GM11168 (cell line): ENCODE measurements around the gene TKFC.

Experiments
- in situ Hi-C: fragments of 300-500 bp; cut with MboI; formaldehyde crosslinking; loops from one replicate; pipeline ENCODE4 v1.12.0; 2022; ENCODE audit warnings: low sequenced_read_pairs; ENCODE audit not compliant: unreplicated experiment

Gene TKFC

GRCh38 chr11:61343792-61344745, 11.0 kb downstream of the TKFC start:
- in situ Hi-C loops = no loop called here

GRCh38 chr11:61345170-61345610, 12.2 kb downstream of the TKFC start:
- in situ Hi-C loops = no loop called here

DNA sequence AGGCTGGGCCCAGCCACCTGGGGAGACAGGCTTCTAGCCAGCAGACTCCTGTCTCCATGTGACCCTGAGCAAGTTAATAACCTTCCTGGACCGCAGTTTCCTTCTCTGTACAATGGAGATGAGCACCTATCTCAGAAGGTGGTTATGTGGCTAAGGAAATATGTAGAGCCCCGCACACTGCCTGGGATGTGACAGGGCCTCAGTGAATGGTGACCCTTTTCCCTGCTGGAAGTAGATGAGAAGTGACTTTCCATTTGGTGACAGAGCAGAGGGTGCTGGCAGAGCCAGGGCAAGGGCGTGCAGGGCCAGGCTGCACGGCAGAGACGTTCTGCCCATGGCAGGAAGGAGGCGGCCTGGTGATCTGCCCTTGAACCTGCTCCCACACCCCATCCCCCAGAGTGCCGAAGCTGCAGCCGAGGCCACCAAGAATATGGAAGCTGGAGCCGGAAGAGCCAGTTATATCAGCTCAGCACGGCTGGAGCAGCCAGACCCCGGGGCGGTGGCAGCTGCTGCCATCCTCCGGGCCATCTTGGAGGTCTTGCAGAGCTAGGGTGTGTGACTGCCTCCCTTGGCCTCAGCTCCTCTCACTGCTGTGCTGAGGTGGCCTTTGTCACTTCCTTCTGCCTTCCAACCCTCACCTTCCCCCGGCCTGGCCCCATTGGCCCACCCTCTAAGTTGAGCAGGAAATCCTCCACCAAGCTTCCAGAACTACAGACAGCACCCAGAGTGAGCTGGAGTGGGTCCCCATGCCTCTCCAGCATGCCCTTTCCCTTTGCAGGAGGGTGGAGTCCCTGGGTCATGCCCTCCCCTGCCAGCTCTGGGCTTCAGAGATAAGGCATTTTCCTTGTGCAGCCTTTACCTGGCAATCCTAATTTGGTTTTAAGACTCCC, 13.2 kb downstream of the TKFC start:
- in situ Hi-C loops = no loop called here

DNA sequence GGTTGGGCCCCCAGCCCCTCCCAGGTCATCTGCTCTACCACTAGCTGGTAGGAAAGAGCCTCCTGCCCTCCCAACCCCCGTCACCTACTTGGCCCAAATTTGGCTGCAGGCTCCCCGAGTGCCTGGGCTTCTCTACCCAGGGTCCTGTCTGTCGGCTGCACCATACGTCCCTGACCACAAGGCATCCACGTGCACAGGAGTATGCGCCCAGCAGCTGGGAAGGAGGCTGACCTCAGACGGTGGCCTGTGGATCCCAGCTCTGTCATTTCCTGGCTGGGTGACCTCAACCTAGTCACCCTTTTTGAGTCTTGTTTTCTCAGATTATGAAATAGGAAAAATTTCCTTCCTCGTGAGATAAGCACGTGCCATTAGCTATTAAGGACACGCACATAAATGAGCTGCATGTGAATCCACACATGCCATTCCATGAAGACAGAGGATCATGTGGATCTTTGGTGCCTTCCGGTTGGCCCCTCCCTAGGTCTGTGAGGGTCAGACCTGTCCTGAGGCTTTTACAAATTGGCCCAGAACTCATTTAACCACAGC, 15.0 kb downstream of the TKFC start:
- in situ Hi-C loops = no loop called here

DNA sequence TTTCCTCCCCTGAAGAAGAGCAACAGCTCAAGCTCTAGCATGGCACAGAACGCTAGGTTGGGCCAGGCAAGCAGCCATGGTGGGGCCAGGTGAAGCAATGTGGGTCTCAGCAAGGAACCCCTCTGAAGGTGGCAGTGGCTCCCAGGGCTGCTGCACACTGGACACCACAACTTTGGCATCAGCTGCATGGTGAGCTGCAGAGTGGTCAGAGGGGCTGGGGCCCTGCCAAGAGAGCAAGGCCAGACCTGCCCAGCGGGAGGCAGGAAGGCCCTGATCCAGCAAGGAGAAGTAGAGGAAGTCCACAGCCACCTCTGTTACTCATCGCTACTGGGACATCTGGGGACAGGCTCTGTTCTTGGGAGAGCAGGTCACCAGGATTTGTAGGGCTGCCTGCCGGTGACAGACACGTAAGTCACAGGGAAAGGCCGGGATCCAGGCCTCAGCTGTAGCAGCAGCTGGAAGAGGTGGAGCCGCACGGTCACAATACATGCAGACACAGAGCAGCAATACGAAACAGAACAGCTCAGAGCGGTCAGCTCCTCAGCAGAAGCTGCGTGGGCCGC, 16.2 kb downstream of the TKFC start:
- in situ Hi-C loops = no loop called here

GRCh38 chr11:61349916-61350315, 16.9 kb downstream of the TKFC start:
- in situ Hi-C loops = no loop called here

GRCh38 chr11:61350336-61350735, 17.3 kb downstream of the TKFC start:
- in situ Hi-C loops = no loop called here

GRCh38 chr11:61350803-61351202, 17.8 kb downstream of the TKFC start:
- in situ Hi-C loops = no loop called here

- in situ Hi-C loops = no loop called here
Measured at GRCh38 chr11:61352038-61352437, 19.0 kb downstream of the TKFC start.

DNA sequence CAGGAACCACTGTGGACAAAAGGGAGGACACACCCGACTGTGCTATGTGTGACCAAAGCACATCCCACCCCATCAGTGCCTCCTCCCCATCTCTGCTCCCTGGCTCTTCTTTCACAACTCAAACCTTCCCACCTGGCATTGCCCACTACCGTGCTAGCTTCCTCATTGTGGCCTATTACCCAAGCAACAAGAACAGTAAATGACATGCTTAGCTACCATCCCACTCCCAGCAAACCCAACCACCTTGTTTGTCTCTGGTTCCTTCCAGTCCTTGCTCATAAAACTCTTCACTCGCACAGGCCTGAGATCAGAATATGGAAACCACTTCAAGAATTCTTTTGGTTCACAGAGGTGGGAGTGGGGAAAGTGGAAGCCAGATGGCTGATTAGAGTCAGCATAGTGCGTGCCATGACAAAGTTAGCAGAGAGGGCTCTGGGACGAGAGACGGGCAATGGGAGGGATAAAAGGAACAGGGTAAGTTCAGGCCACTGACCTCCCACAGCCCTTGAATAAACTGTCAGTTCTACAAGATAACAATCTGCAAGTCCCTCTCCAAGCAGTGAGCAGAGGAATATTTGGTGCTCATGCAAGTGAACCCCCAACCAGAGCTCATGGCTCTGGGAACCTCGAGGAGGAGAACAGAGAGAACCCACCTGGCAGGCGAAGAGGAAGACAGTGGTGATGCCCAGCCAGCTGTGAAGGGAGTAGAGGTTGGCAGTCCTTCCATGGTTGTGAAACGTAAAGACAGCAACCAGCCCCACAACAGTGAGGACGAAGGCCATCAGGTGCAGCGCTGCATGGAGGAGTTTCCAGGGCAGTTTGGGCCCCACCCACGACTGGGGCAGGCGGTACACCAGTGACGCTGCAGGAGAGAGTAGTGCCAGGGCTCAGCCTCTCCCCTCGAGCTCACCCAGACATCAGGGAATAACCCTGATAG, 20.4 kb downstream of the TKFC start:
- in situ Hi-C loops = no loop called here

DNA sequence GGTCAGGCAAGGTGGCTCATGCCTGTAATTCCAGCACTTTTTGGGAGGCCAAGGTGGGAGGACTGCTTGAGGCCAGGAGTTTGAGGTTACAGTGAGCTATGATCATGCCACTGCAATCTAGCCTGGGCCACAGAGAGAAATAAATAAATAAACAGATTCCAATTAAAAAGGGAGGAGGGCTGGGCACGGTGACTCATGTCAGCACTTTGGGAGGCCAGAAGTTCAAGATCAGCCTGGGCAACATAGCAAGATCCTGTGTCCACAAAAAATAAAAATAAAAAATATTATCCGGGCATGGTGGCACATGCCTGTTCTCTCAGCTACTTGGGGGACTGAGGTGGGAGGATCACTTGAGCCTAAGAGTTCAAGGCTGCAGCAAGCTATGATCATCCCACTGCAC, 21.2 kb downstream of the TKFC start:
- in situ Hi-C loops = no loop called here

DNA sequence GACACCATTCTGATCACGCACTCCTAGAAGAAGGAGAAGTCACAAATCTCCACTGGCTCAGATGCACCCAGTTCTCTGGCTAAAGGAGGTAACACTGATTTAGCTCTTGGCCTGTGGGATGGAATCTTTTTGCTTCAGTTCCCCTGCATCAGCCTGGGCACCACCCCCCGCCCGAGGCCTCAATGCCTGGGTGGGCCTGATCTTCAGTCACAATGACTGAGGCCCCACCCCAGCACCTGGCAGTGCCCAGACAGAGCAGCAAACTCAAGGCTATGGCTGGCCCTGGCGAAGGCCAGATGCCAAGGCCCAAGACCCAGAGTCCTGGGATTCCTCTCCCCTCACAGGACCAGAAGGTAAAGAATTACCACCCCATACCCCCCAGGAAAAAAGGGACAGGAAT, 23.7 kb downstream of the TKFC start:
- in situ Hi-C loops = no loop called here

DNA sequence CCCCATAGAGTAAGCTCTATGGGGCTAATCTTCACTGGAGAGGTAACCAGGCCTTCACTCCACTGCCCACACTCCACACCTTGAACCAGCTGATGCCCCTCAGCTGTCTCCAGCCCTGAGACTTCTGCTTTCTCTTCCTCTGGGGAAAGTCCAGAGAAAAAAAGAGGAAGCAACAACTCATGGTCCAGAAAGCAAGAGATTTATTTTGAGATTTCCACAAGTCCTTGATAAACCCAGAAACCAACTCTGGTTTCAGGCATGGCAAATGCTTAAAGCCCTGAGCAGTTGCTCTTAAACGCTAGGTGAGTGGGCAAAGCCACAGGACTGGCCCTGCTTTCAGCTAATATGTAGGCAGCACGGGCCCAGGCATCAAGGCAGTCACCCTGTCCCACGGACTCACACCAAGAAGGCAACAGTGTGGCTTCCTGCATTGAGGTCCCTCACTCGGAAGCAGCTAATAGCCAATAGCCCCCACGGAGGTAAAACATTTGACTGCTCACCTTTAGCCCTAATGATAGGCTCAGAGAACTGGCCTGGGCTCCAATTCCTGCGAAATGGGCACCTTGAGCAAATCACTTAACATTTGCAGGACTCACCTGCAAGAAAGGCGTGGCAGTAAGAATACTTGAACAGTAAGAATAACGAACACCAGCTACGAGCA, 24.3 kb downstream of the TKFC start:
- in situ Hi-C loops = no loop called here

DNA sequence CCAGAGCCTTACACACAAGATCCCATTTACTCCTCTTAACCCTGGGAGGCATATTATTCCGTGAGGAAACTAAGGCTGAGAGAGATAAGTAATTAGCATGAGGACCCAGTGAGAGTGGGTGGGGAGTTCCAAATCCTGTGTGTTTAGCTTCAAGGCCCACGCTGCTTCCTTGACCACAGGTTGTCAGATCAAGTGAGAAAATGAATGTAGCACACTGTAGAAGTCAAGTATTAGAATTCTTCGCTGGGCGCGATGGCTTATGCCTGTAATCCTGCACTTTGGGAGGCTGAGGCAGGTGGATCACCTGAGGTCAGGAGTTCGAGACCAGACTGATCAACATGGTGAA, 24.8 kb downstream of the TKFC start:
- in situ Hi-C loops = no loop called here

DNA sequence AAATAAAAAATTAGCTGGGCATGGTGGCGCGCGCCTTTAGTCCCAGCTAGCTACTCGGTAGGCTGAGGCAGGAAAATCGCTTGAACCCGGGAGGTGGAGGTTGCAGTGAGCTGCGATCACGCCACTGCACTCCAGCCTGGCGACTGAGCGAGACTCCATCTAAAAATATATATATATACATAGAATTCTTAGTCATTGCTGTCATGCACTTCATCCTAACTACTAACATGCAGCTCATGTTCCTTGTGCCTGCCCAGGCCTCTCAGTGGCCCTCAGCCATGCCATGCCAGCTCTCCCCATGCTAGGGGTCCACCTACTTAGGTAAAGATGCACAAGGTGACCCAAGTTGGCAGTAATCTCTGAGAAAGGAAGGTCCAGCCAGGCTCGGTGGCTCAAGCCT, 25.5 kb downstream of the TKFC start:
- in situ Hi-C loops = no loop called here

GRCh38 chr11:61359516-61359915, 26.5 kb downstream of the TKFC start:
- in situ Hi-C loops = no loop called here

DNA sequence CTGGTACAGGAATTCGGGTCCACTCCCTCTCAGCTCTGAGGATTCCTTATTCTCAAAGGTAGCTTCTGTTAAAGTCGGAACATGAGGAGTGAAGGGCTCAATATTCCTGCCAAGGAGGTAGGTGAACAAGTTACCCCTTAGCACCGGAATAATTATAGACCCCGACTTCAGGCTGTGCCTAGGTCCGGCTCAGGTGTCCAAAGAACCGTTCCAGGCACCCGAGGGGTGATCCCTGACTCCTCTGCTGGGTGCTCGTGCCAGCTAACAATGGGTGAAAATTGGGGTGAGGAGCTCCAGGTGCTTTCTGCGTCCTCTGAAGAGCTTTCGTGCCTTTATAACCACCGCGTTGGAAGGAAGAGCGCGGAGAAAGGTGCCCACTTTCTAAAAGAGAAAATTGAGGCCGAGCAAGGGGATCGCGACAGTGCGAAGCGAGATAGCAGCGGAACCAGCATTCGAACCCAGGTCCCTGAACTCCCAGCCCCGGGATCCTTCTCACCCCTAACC, 28.3 kb downstream of the TKFC start:
- in situ Hi-C loops = no loop called here

GRCh38 chr11:61361741-61362541, 28.9 kb downstream of the TKFC start, which contains the start of the genes CYB561A3 and TMEM138:
Gene CYB561A3 (minus strand): TSS chr11:61361882. CDS start chr11:61356713, 5,169 bp downstream.
Gene TMEM138 (plus strand): TSS chr11:61362374. CDS start chr11:61364391, 2,017 bp downstream.
- in situ Hi-C loops = no loop called here
